IMR-90 (cell line): Measurements from ENCODE around the gene TP53TG5. TPM values are rescaled to one million over a fixed set of nuclear protein-coding genes. Genes with fewer than 3 reads are reported as not detected.

Experiments used
- ATAC-seq: fragments of 200-7000 bp; cut with Tn5 transposase; 2 replicates; pipeline ENCODE4 v1.9.1; 2020; ENCODE audit warnings: low read depth, mild to moderate bottlenecking, moderate library complexity
- BruUV-seq: library from RNA; stranded (reverse); fragments of 400-500 nt; replicated peaks from 2 replicates; lab custom pipeline; 2021; lab: Mats Ljungman, UMichigan
- CTCF ChIA-PET: fragments of 300-600 bp; formaldehyde crosslinking; extraction: SDS; loops from one replicate; lab custom pipeline; 2021; ENCODE audit warnings: antibody characterized with exemption; lab: Yijun Ruan, JAX
- POLR2A ChIA-PET: fragments of 300-600 bp; sonication (Branson Sonifier 250); formaldehyde crosslinking; loops from one replicate; lab custom pipeline; 2022; ENCODE audit warnings: antibody characterized with exemption; ENCODE audit not compliant: unreplicated experiment; lab: Charles Lee
- DNase-seq: peaks from one replicate; pipeline ENCODE4 v3.0.0; 2013
- H2AFZ ChIP-seq: replicated peaks from 2 replicates; pipeline ENCODE3; 2013; ENCODE audit warnings: low read length, mild to moderate bottlenecking; ENCODE audit not compliant: poor library complexity
- H2AK5ac ChIP-seq: 2 replicates; pipeline ENCODE4 v1.6.1; 2013; ENCODE audit warnings: low read depth, low read length, inconsistent platforms
- H2AK9ac ChIP-seq: replicated peaks from 2 replicates; pipeline ENCODE3; 2013; ENCODE audit warnings: mild to moderate bottlenecking, low read depth, low read length, moderate library complexity; ENCODE audit not compliant: poor library complexity
- H2BK120ac ChIP-seq: 2 replicates; pipeline ENCODE4 v1.6.1; 2013; ENCODE audit warnings: low read depth, low read length, inconsistent platforms
- H2BK15ac ChIP-seq: 3 replicates; pipeline ENCODE4 v1.6.1; 2013; ENCODE audit warnings: low read depth, low read length, inconsistent platforms
- H2BK20ac ChIP-seq: 2 replicates; pipeline ENCODE4 v1.6.1; 2013; ENCODE audit warnings: low read depth, mild to moderate bottlenecking, inconsistent platforms, low read length, moderate library complexity
- H2BK5ac ChIP-seq: 2 replicates; pipeline ENCODE4 v1.6.1; 2013; ENCODE audit warnings: mild to moderate bottlenecking, low read depth, low read length, inconsistent platforms; ENCODE audit not compliant: poor library complexity, severe bottlenecking
- H3K14ac ChIP-seq: replicated peaks from 2 replicates; pipeline ENCODE4 v1.6.1; 2013; ENCODE audit warnings: low read depth, low read length, inconsistent platforms
- H3K18ac ChIP-seq: 2 replicates; pipeline ENCODE4 v1.6.1; 2013; ENCODE audit warnings: low read depth, low read length, control low read depth
- H3K23ac ChIP-seq: 2 replicates; pipeline ENCODE4 v1.6.1; 2013; ENCODE audit warnings: low read depth, low read length, inconsistent platforms
- H3K27ac ChIP-seq: 2 replicates; pipeline ENCODE4 v1.5.1; 2013; ENCODE audit warnings: mild to moderate bottlenecking, control low read depth, low read length; ENCODE audit not compliant: insufficient read depth
- H3K27me3 ChIP-seq: 2 replicates; pipeline ENCODE4 v1.6.1; 2013; ENCODE audit warnings: low read length; ENCODE audit not compliant: control insufficient read depth, insufficient read depth
- H3K36me3 ChIP-seq: 2 replicates; pipeline ENCODE4 v1.6.1; 2013; ENCODE audit warnings: low read length, mixed read lengths; ENCODE audit not compliant: control insufficient read depth, insufficient read depth
- H3K4ac ChIP-seq: 2 replicates; pipeline ENCODE4 v1.6.1; 2013; ENCODE audit warnings: low read depth, low read length, inconsistent platforms
- H3K4me1 ChIP-seq: 2 replicates; pipeline ENCODE4 v1.6.1; 2013; ENCODE audit warnings: low read length, mixed read lengths; ENCODE audit not compliant: control insufficient read depth, insufficient read depth
- H3K4me2 ChIP-seq: 2 replicates; pipeline ENCODE4 v1.6.1; 2013; ENCODE audit warnings: low read depth, mild to moderate bottlenecking, control low read depth, low read length, moderate library complexity
- H3K4me3 ChIP-seq: 2 replicates; pipeline ENCODE4 v1.5.1; 2013; ENCODE audit warnings: low read depth, mild to moderate bottlenecking, control low read depth, low read length, moderate library complexity; ENCODE audit not compliant: insufficient read depth
- H3K56ac ChIP-seq: 2 replicates; pipeline ENCODE4 v1.6.1; 2013; ENCODE audit warnings: low read length, inconsistent platforms; ENCODE audit not compliant: insufficient read depth; ENCODE audit errors: extremely low read depth
- H3K79me1 ChIP-seq, 2 experiments: 2 replicates each; pipeline ENCODE4 v1.6.1; 2013; ENCODE audit warnings: low read length in 2 of 2, inconsistent platforms in 1 of 2, low read depth in 1 of 2
- H3K9ac ChIP-seq: 2 replicates; pipeline ENCODE4 v1.6.1; 2013; ENCODE audit warnings: low read depth, low read length, control low read depth
- H3K9me1 ChIP-seq: 2 replicates; pipeline ENCODE4 v1.6.1; 2013; ENCODE audit warnings: low read length, inconsistent platforms; ENCODE audit not compliant: insufficient read depth
- H3K9me3 ChIP-seq: 2 replicates; pipeline ENCODE4 v1.6.1; 2013; ENCODE audit warnings: low read length; ENCODE audit not compliant: control insufficient read depth, insufficient read depth
- H4K20me1 ChIP-seq: 2 replicates; pipeline ENCODE4 v1.6.1; 2013; ENCODE audit warnings: low read length, inconsistent platforms; ENCODE audit not compliant: insufficient read depth
- H4K5ac ChIP-seq: 2 replicates; pipeline ENCODE4 v1.6.1; 2013; ENCODE audit warnings: mild to moderate bottlenecking, low read depth, low read length, control low read depth
- H4K8ac ChIP-seq, 2 experiments: 2 replicates each; pipeline ENCODE4 v1.6.1; 2013; ENCODE audit warnings: low read depth in 2 of 2, low read length in 2 of 2, control low read depth in 1 of 2, inconsistent platforms in 1 of 2
- H4K91ac ChIP-seq: 2 replicates; pipeline ENCODE4 v1.6.1; 2013; ENCODE audit warnings: low read depth, low read length, inconsistent platforms; ENCODE audit not compliant: insufficient read depth
- CEBPB ChIP-seq: IDR thresholded peaks from 2 replicates; pipeline ENCODE4 v1.6.1; 2012; ENCODE audit warnings: low read depth, low read length, improper control_type of control experiment
- CHD1 ChIP-seq: IDR thresholded peaks from 2 replicates; pipeline ENCODE4 v1.6.1; 2012; ENCODE audit warnings: low read depth, low read length, improper control_type of control experiment
- FOS ChIP-seq: fragments of 150-350 bp; IDR thresholded peaks from 2 replicates; pipeline ENCODE4 v1.6.1; 2016; ENCODE audit warnings: low read depth, low read length
- MAFK ChIP-seq: IDR thresholded peaks from 2 replicates; pipeline ENCODE4 v1.6.1; 2012; ENCODE audit warnings: low read depth, low read length, improper control_type of control experiment
- MAZ ChIP-seq: IDR thresholded peaks from 2 replicates; pipeline ENCODE4 v1.6.1; 2012; ENCODE audit warnings: low read depth, mild to moderate bottlenecking, low read length, improper control_type of control experiment, moderate library complexity, borderline replicate concordance
- MXI1 ChIP-seq: IDR thresholded peaks from 2 replicates; pipeline ENCODE4 v1.6.1; 2012; ENCODE audit warnings: low read depth, mild to moderate bottlenecking, low read length, moderate library complexity, borderline replicate concordance
- NFE2L2 ChIP-seq: fragments of 150-350 bp; IDR thresholded peaks from 2 replicates; pipeline ENCODE4 v1.6.1; 2016; ENCODE audit warnings: low read depth, mild to moderate bottlenecking, low read length
- RAD21 ChIP-seq: IDR thresholded peaks from 2 replicates; pipeline ENCODE4 v1.6.1; 2012; ENCODE audit warnings: low read length, improper control_type of control experiment
- RCOR1 ChIP-seq: IDR thresholded peaks from 2 replicates; pipeline ENCODE4 v1.6.1; 2012; ENCODE audit warnings: mild to moderate bottlenecking, low read length, improper control_type of control experiment; ENCODE audit not compliant: insufficient replicate concordance
- RFX5 ChIP-seq: IDR thresholded peaks from 2 replicates; pipeline ENCODE4 v1.8.0; 2012; ENCODE audit warnings: low read depth, mild to moderate bottlenecking, low read length, moderate library complexity
- SMC3 ChIP-seq: fragments of 150-350 bp; IDR thresholded peaks from 2 replicates; pipeline ENCODE4 v1.6.1; 2016; ENCODE audit warnings: low read depth, mild to moderate bottlenecking, antibody characterized with exemption, low read length, moderate library complexity
- WGBS, 2 experiments: methylation state at CpG; one replicate each; pipeline versions ENCODE4 v1.1.5 to v1.1.7; 2013; ENCODE audit warnings: missing lambda C conversion rate in 2 of 2; ENCODE audit not compliant: insufficient read length in 1 of 2; ENCODE audit errors: extremely low coverage in 2 of 2; 5-methylcytosine and 5-hydroxymethylcytosine counted together
- dilution Hi-C: fragments of 300-500 bp; cut with HindIII; formaldehyde crosslinking; loops from one replicate; pipeline ENCODE4 v1.14.3; 2018; ENCODE audit warnings: low sequenced_read_pairs; ENCODE audit not compliant: unreplicated experiment
- in situ Hi-C: fragments of 300-500 bp; cut with MboI; formaldehyde crosslinking; loops from 3 replicates; pipeline ENCODE4 v1.14.3; 2019; ENCODE audit warnings: low sequenced_read_pairs, inconsistent platforms, mixed read lengths
- intact Hi-C: fragments of 100-400 bp; cut with micrococcal nuclease; formaldehyde crosslinking; loops from 2 replicates; pipeline ENCODE4 v1.10.0; 2022
- polyA plus RNA-seq, 3 experiments: library from polyadenylated mRNA; depleted of rRNA; stranded (reverse); fragments of >200 nt; gene quantifications; 2 replicates each; pipeline ENCODE4 v1.2.3, GENCODE V29; 2012; ENCODE audit warnings: low replicate concordance in 1 of 3
- total RNA-seq: library from RNA; depleted of rRNA; stranded (reverse); fragments of >200 nt; gene quantifications from 2 replicates; pipeline ENCODE4 v1.2.3, GENCODE V29; 2012
- TF ChIP-seq, protein P1 (sequence below): fragments of 150-350 bp; IDR thresholded peaks from 2 replicates; pipeline ENCODE4 v1.6.1; 2017; ENCODE audit warnings: mild to moderate bottlenecking, antibody characterized with exemption, low read length, low read depth
- TF ChIP-seq, protein P2 (sequence below): conservative IDR thresholded peaks from 2 replicates; pipeline ENCODE4 v1.5.1; 2012; ENCODE audit warnings: mild to moderate bottlenecking, low read depth, low read length, improper control_type of control experiment
- TF ChIP-seq, protein P3 (sequence below): fragments of 150-350 bp; IDR thresholded peaks from 2 replicates; pipeline ENCODE4 v1.6.1; 2016; ENCODE audit warnings: low read depth, mild to moderate bottlenecking, low read length, moderate library complexity, borderline replicate concordance

Gene TP53TG5
- total and polyA plus RNA-seq, 2 of the 4 experiments (the other 2 are of a cell fraction) = not detected

DNA sequence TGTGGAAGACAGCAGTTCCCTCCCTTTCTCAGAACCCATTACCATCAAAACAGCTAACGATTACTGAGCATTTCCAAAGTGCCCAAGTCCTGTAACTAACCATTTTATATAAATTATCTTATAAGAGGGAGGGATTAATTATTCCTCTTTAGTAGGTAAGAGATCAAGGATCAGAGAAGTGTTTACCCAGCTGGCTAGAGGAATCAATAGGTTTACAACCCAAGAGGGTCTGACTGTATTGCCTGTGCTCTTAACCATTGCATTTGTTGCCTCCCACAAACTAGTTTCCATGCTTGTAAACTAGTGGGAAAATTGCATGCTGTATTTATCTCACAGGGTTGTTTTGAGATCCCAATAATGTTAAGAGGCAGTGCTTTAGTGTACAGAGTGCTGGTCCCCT is 26.3 kb upstream of the TP53TG5 start:
- peaks cover 6% of the 10 kb centered on the region; the same call in 1 of the 2 replicates for H3K9me3 ChIP-seq
- no peak overlapping the region for H2BK20ac ChIP-seq
- no peak overlapping the region for H4K5ac ChIP-seq
- no peak overlapping the region for H2AFZ ChIP-seq
- no peak overlapping the region for H3K9ac ChIP-seq
- H3K79me1 ChIP-seq = peaks cover 0 to 10% of the 10 kb centered on the region in 2 experiments; a peak in 2 of 4 replicates
- TF ChIP-seq SMC3 (no peak), MXI1 (no peak), CHD1 (no peak), MAFK (no peak), RCOR1 (no peak), RFX5 (no peak), FOS (no peak), NFE2L2 (no peak), CEBPB (no peak), RAD21 (no peak), MAZ (no peak)
- TF ChIP-seq, protein P1, sequence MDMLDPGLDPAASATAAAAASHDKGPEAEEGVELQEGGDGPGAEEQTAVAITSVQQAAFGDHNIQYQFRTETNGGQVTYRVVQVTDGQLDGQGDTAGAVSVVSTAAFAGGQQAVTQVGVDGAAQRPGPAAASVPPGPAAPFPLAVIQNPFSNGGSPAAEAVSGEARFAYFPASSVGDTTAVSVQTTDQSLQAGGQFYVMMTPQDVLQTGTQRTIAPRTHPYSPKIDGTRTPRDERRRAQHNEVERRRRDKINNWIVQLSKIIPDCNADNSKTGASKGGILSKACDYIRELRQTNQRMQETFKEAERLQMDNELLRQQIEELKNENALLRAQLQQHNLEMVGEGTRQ = no peak
- TF ChIP-seq, protein P2, sequence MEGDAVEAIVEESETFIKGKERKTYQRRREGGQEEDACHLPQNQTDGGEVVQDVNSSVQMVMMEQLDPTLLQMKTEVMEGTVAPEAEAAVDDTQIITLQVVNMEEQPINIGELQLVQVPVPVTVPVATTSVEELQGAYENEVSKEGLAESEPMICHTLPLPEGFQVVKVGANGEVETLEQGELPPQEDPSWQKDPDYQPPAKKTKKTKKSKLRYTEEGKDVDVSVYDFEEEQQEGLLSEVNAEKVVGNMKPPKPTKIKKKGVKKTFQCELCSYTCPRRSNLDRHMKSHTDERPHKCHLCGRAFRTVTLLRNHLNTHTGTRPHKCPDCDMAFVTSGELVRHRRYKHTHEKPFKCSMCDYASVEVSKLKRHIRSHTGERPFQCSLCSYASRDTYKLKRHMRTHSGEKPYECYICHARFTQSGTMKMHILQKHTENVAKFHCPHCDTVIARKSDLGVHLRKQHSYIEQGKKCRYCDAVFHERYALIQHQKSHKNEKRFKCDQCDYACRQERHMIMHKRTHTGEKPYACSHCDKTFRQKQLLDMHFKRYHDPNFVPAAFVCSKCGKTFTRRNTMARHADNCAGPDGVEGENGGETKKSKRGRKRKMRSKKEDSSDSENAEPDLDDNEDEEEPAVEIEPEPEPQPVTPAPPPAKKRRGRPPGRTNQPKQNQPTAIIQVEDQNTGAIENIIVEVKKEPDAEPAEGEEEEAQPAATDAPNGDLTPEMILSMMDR = no peak
- TF ChIP-seq, protein P3, sequence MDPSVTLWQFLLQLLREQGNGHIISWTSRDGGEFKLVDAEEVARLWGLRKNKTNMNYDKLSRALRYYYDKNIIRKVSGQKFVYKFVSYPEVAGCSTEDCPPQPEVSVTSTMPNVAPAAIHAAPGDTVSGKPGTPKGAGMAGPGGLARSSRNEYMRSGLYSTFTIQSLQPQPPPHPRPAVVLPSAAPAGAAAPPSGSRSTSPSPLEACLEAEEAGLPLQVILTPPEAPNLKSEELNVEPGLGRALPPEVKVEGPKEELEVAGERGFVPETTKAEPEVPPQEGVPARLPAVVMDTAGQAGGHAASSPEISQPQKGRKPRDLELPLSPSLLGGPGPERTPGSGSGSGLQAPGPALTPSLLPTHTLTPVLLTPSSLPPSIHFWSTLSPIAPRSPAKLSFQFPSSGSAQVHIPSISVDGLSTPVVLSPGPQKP = no peak
- no peaks in the 10 kb centered on the region for H3K36me3 ChIP-seq
- no peaks in the 10 kb centered on the region for H3K9me1 ChIP-seq
- WGBS, 2 experiments = no CpG with 5 or more reads among the region's 1 CpG
- BruUV-seq = no TSS peak
- ChIA-PET CTCF (interaction anchor here (2.3 kb wide), 1 partner anchor 32 kb away, joined by 5 read pairs; no protein-coding TSS in a partner anchor), POLR2A (interaction anchor here (0.7 kb wide), 1 partner anchor 418 kb away, joined by 13 read pairs; no protein-coding TSS in a partner anchor)
- no peaks in the 10 kb centered on the region for H3K27me3 ChIP-seq
- peaks cover 4% of the 10 kb centered on the region; the same call in 1 of the 2 replicates for H3K4me1 ChIP-seq
- dilution Hi-C loops = no loop called here
- H4K20me1 ChIP-seq = no peaks in the 10 kb centered on the region
- no peak overlapping the region for H3K4me2 ChIP-seq
- no peak overlapping the region for H2AK5ac ChIP-seq
- no peak overlapping the region for H3K18ac ChIP-seq
- H3K4me3 ChIP-seq = no peak overlapping the region
- no peak for ATAC-seq
- no peak overlapping the region for H3K27ac ChIP-seq
- no peak overlapping the region for H2BK15ac ChIP-seq
- H2BK5ac ChIP-seq = no peak overlapping the region
- no peak for DNase-seq
- H3K56ac ChIP-seq = no peak overlapping the region
- no peak overlapping the region for H3K14ac ChIP-seq
- intact Hi-C loops = no loop called here
- no peak overlapping the region for H3K4ac ChIP-seq
- in situ Hi-C loops = no loop called here
- no peak overlapping the region for H4K91ac ChIP-seq
- H2BK120ac ChIP-seq = no peak overlapping the region
- H2AK9ac ChIP-seq = no peak overlapping the region
- H4K8ac ChIP-seq = no peak overlapping the region
- H3K23ac ChIP-seq = no peak overlapping the region
